ENCODE data around the gene NCAPH2. TPM values are rescaled to one million over a fixed set of nuclear protein-coding genes. Genes with fewer than 3 reads are reported as not detected.
"Not testable (repeated sequence)": the region's sequence is repeated elsewhere in the genome, so short reads cannot be mapped to it uniquely, and the experiment has no call there.

The NCAPH2 gene
- total RNA-seq, 2 donors from 2014 or later, result 30.6 to 35.9 TPM

GRCh38 chr22:50516068-50516467, 8.0 kb downstream of the NCAPH2 start:
- TF ChIP-seq CTCF (IDR thresholded peaks at IDR 0.05) (no peak), POLR2A (IDR thresholded peaks at IDR 0.05) (no peak)
- ATAC-seq, result no peak
- Histone ChIP-seq H3K36me3 (replicated peaks in 1 of 2; ENCODE audit: insufficient read depth in 1 of 2, low read depth in 2 of 2) (peaks cover 0 to 5% of the 10 kb centered on the region in 2 donors), H3K4me3 (no peak overlapping the region), H3K27me3 (no peaks in the 10 kb centered on the region), H3K27ac (no peak overlapping the region), H3K4me1 (no peaks in the 10 kb centered on the region), H3K9me3 (no peaks in the 10 kb centered on the region)
- intact Hi-C loops (cut with DNase I), result no loop called here
- WGBS, 2 donors, result 93 to 98% methylated on average over 8 of the region's 8 CpGs
- no peak for DNase-seq

- no peaks in the 10 kb centered on the region for H3K27me3 ChIP-seq
- H3K4me3 ChIP-seq, result no peak overlapping the region
- no peak for TF ChIP-seq POLR2A (IDR thresholded peaks at IDR 0.05)
- no peak for ATAC-seq
- no peak for DNase-seq
- no peak overlapping the region for H3K27ac ChIP-seq
- H3K4me1 ChIP-seq, result no peaks in the 10 kb centered on the region
- intact Hi-C loops (cut with DNase I), result no loop called here
- WGBS, 2 donors, result 43 to 77% methylated on average over 1 to 16 of the region's 16 CpGs
- H3K9me3 ChIP-seq, result no peaks in the 10 kb centered on the region
- H3K36me3 ChIP-seq (replicated peaks in 1 of 2; ENCODE audit: insufficient read depth in 1 of 2, low read depth in 2 of 2), result peaks cover 0 to 5% of the 10 kb centered on the region in 2 donors
Observed at GRCh38 chr22:50516891-50517290, 8.9 kb downstream of the NCAPH2 start.

GRCh38 chr22:50517495-50518260, 9.7 kb downstream of the NCAPH2 start:
- intact Hi-C loops (cut with DNase I), result no loop called here
- Histone ChIP-seq H3K36me3 (replicated peaks in 1 of 2; ENCODE audit: insufficient read depth in 1 of 2, low read depth in 2 of 2) (peaks cover 0 to 5% of the 10 kb centered on the region in 2 donors), H3K4me3 (no peak overlapping the region), H3K27ac (no peak overlapping the region), H3K27me3 (no peaks in the 10 kb centered on the region), H3K9me3 (no peaks in the 10 kb centered on the region), H3K4me1 (no peaks in the 10 kb centered on the region)
- WGBS, 2 donors, result 79 to 87% methylated on average over 9 to 19 of the region's 20 CpGs
- ATAC-seq (no peak), DNase-seq (no peak)
- TF ChIP-seq POLR2A (IDR thresholded peaks at IDR 0.05), result no peak
- no peak for TF ChIP-seq CTCF (IDR thresholded peaks at IDR 0.05)

GRCh38 chr22:50518606-50519005, 10.6 kb downstream of the NCAPH2 start:
- ATAC-seq (no peak), DNase-seq (no peak)
- Histone ChIP-seq H3K36me3 (replicated peaks in 1 of 2; ENCODE audit: insufficient read depth in 1 of 2, low read depth in 2 of 2) (peaks cover 0 to 12% of the 10 kb centered on the region in 2 donors), H3K9me3 (no peaks in the 10 kb centered on the region), H3K27ac (no peak overlapping the region), H3K27me3 (no peaks in the 10 kb centered on the region), H3K4me3 (no peak overlapping the region), H3K4me1 (no peaks in the 10 kb centered on the region)
- intact Hi-C loops (cut with DNase I), result no loop called here
- WGBS, 2 donors, result 93% methylated on average over 7 of the region's 7 CpGs; no CpG with 5 or more reads in 1 of the 2 donors
- TF ChIP-seq POLR2A (IDR thresholded peaks at IDR 0.05) (no peak), CTCF (IDR thresholded peaks at IDR 0.05) (no peak)

GRCh38 chr22:50519151-50519550, 11.1 kb downstream of the NCAPH2 start:
- no peak overlapping the region for H3K4me3 ChIP-seq
- no peaks in the 10 kb centered on the region for H3K27me3 ChIP-seq
- TF ChIP-seq POLR2A (IDR thresholded peaks at IDR 0.05) (no peak), CTCF (IDR thresholded peaks at IDR 0.05) (no peak)
- H3K4me1 ChIP-seq, result peaks cover 4% of the 10 kb centered on the region
- H3K36me3 ChIP-seq (replicated peaks in 1 of 2; ENCODE audit: insufficient read depth in 1 of 2, low read depth in 2 of 2), result peaks cover 0 to 12% of the 10 kb centered on the region in 2 donors
- 96 to 100% methylated on average over 1 to 8 of the region's 8 CpGs for WGBS, 2 donors
- no peak overlapping the region for H3K27ac ChIP-seq
- ATAC-seq (no peak), DNase-seq (no peak)
- no peaks in the 10 kb centered on the region for H3K9me3 ChIP-seq
- intact Hi-C loops (cut with DNase I), result no loop called here

GRCh38 chr22:50520184-50520583, 12.2 kb downstream of the NCAPH2 start:
- H3K27me3 ChIP-seq; DNase-seq; H3K9me3 ChIP-seq; H3K27ac ChIP-seq; intact Hi-C loops (cut with DNase I); ATAC-seq; H3K4me3 ChIP-seq: not testable (repeated sequence)
- Histone ChIP-seq H3K36me3 (replicated peaks in 1 of 2; ENCODE audit: insufficient read depth in 1 of 2, low read depth in 2 of 2) (peaks cover 0 to 12% of the 10 kb centered on the region in 2 donors), H3K4me1 (peaks cover 15% of the 10 kb centered on the region)
- 93 to 98% methylated on average over 8 of the region's 8 CpGs for WGBS, 2 donors
